ENCODE measurements around the gene PPP2R1B. TPM values are rescaled to one million over a fixed set of nuclear protein-coding genes. Genes with fewer than 3 reads are reported as not detected.

The PPP2R1B gene
- total and polyA plus RNA-seq, 4 donors = 33.2 to 316 (median 52.5) TPM

- TF ChIP-seq ATF3 (IDR thresholded peaks at IDR 0.05) (no peak), JUND (IDR thresholded peaks at IDR 0.05) (no peak), FOXA1 (IDR thresholded peaks at IDR 0.05) (no peak)
Observed at GRCh38 chr11:111693224-111693937, 72.8 kb downstream of the PPP2R1B start (continued).

- 94% methylated on average over 3 of the region's 3 CpGs for WGBS
- H3K27me3 ChIP-seq (ENCODE audit: control insufficient read depth in 4 of 4, insufficient read depth in 4 of 4, low read length in 3 of 4) = no peaks in the 10 kb centered on the region
- H3K36me3 ChIP-seq (ENCODE audit: control insufficient read depth in 4 of 4, insufficient read depth in 3 of 4, low read depth in 1 of 4, low read length in 3 of 4) = peaks cover 5 to 34% (median 25%) of the 10 kb centered on the region in 4 donors
- TF ChIP-seq CTCF (IDR thresholded peaks at IDR 0.05; ENCODE audit: low read depth, low read length, missing input control) = no peak
- no peak for TF ChIP-seq TAF1 (conservative IDR thresholded peaks at IDR 0.05)
- no peak for TF ChIP-seq RXRA (IDR thresholded peaks at IDR 0.05)
- TF ChIP-seq FOXA2 (IDR thresholded peaks at IDR 0.05) = no peak
- no peak for TF ChIP-seq ATF3 (IDR thresholded peaks at IDR 0.05)
- TF ChIP-seq RAD21 (IDR thresholded peaks at IDR 0.05) = no peak
- TF ChIP-seq, protein P1, sequence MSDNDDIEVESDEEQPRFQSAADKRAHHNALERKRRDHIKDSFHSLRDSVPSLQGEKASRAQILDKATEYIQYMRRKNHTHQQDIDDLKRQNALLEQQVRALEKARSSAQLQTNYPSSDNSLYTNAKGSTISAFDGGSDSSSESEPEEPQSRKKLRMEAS (IDR thresholded peaks at IDR 0.05) = no peak
- TF ChIP-seq HNF4G (IDR thresholded peaks at IDR 0.05) = no peak
- no peak for TF ChIP-seq EGR1 (IDR thresholded peaks at IDR 0.05; ENCODE audit: low read depth in 2 of 2)
- H3K9ac ChIP-seq (ENCODE audit: low read depth in 1 of 2, low read length in 2 of 2) = no peak overlapping the region
- H3K27ac ChIP-seq (ENCODE audit: low read depth in 1 of 2, low read length in 2 of 2) = no peak overlapping the region
- no peaks in the 10 kb centered on the region for H3K4me1 ChIP-seq (ENCODE audit: control insufficient read depth in 4 of 4, insufficient read depth in 4 of 4, low read length in 3 of 4)
- no peak overlapping the region for H3K4me3 ChIP-seq (ENCODE audit: low read depth in 1 of 3, low read length in 3 of 3)
- no peaks in the 10 kb centered on the region for H3K9me3 ChIP-seq (ENCODE audit: control insufficient read depth in 4 of 4, low read length in 3 of 4)
- no peak for DNase-seq (ENCODE audit: low spot score)
Observed at GRCh38 chr11:111691741-111692140, 74.4 kb downstream of the PPP2R1B start.

DNA sequence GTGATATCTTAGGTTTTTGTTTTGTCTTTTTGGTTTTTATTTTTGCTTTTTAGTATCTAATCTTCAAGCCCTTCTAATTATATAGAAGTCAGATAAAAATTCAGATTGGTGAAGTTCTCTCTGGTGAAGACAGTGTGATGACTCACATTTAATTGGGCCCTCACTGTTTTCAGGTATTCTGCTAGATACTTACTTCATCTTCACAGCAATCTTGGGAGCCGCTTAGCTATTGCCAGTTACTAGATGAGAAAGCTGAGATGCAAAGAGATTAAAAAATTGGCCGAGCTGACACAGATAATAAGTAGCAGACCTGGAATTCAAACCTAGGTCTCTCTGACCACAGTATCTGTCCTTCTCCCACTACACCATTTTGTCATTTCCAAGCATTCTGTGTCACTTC is 75.0 kb downstream of the PPP2R1B start:
- no peak for DNase-seq (ENCODE audit: low spot score)
- H3K4me3 ChIP-seq (ENCODE audit: low read depth in 1 of 3, low read length in 3 of 3) = no peak overlapping the region
- H3K9me3 ChIP-seq (ENCODE audit: control insufficient read depth in 4 of 4, low read length in 3 of 4) = no peaks in the 10 kb centered on the region
- H3K36me3 ChIP-seq (ENCODE audit: control insufficient read depth in 4 of 4, insufficient read depth in 3 of 4, low read depth in 1 of 4, low read length in 3 of 4) = peaks cover 5 to 34% (median 25%) of the 10 kb centered on the region in 4 donors
- no peaks in the 10 kb centered on the region for H3K27me3 ChIP-seq (ENCODE audit: control insufficient read depth in 4 of 4, insufficient read depth in 4 of 4, low read length in 3 of 4)
- no peaks in the 10 kb centered on the region for H3K4me1 ChIP-seq (ENCODE audit: control insufficient read depth in 4 of 4, insufficient read depth in 4 of 4, low read length in 3 of 4)
- no peak overlapping the region for H3K27ac ChIP-seq (ENCODE audit: low read depth in 1 of 2, low read length in 2 of 2)
- WGBS = 94% methylated on average over 2 of the region's 2 CpGs
- TF ChIP-seq GABPA (IDR thresholded peaks at IDR 0.05 in 1 of 2, conservative IDR thresholded peaks at IDR 0.05 in 1 of 2) (no peak), ATF3 (IDR thresholded peaks at IDR 0.05) (no peak), TAF1 (conservative IDR thresholded peaks at IDR 0.05) (no peak), YY1 (IDR thresholded peaks at IDR 0.05) (no peak), CTCF (IDR thresholded peaks at IDR 0.05; ENCODE audit: low read depth, low read length, missing input control) (no peak), SP1 (IDR thresholded peaks at IDR 0.05) (no peak), FOXA1 (IDR thresholded peaks at IDR 0.05) (no peak), RAD21 (IDR thresholded peaks at IDR 0.05) (no peak), HNF4A (conservative IDR thresholded peaks at IDR 0.05) (no peak), ZBTB33 (IDR thresholded peaks at IDR 0.05) (no peak), JUND (IDR thresholded peaks at IDR 0.05) (no peak)
- TF ChIP-seq, protein P2, sequence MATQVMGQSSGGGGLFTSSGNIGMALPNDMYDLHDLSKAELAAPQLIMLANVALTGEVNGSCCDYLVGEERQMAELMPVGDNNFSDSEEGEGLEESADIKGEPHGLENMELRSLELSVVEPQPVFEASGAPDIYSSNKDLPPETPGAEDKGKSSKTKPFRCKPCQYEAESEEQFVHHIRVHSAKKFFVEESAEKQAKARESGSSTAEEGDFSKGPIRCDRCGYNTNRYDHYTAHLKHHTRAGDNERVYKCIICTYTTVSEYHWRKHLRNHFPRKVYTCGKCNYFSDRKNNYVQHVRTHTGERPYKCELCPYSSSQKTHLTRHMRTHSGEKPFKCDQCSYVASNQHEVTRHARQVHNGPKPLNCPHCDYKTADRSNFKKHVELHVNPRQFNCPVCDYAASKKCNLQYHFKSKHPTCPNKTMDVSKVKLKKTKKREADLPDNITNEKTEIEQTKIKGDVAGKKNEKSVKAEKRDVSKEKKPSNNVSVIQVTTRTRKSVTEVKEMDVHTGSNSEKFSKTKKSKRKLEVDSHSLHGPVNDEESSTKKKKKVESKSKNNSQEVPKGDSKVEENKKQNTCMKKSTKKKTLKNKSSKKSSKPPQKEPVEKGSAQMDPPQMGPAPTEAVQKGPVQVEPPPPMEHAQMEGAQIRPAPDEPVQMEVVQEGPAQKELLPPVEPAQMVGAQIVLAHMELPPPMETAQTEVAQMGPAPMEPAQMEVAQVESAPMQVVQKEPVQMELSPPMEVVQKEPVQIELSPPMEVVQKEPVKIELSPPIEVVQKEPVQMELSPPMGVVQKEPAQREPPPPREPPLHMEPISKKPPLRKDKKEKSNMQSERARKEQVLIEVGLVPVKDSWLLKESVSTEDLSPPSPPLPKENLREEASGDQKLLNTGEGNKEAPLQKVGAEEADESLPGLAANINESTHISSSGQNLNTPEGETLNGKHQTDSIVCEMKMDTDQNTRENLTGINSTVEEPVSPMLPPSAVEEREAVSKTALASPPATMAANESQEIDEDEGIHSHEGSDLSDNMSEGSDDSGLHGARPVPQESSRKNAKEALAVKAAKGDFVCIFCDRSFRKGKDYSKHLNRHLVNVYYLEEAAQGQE (IDR thresholded peaks at IDR 0.05) = no peak
- TF ChIP-seq, protein P1 (IDR thresholded peaks at IDR 0.05) = no peak
- H3K9ac ChIP-seq (ENCODE audit: low read depth in 1 of 2, low read length in 2 of 2) = no peak overlapping the region

Data from liver (tissue), 9 donors.